GM12874 (cell line): Measurements from ENCODE around the gene TMEM63B.

ENCODE experiments used
- TF ChIP-seq, protein P1 (sequence below): IDR thresholded peaks from 2 replicates; pipeline ENCODE4 v1.5.1; 2011; ENCODE audit warnings: low read depth, mild to moderate bottlenecking, control low read depth, low read length, moderate library complexity; ENCODE audit not compliant: insufficient read depth

Gene TMEM63B

DNA sequence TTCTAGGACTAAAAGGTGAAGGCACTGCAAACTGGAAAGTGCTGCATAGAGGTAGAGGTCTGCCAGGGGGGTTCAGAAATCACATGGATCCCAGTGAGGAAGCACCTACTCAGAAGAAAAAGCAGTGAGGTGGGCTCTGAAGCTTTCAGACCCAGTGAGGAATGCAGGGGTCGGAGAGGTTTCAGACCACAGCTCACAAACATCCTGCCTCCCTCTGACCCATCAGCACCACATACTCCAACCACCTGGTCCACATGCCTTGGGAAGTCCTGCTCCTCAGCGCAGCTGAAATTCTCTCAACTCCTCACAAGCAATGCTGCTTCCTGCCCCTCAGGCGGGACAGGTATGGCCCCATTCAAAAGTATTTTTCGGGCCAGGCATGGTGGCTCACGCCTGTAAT is 20.3 kb upstream of the TMEM63B start:
- TF ChIP-seq, protein P1, sequence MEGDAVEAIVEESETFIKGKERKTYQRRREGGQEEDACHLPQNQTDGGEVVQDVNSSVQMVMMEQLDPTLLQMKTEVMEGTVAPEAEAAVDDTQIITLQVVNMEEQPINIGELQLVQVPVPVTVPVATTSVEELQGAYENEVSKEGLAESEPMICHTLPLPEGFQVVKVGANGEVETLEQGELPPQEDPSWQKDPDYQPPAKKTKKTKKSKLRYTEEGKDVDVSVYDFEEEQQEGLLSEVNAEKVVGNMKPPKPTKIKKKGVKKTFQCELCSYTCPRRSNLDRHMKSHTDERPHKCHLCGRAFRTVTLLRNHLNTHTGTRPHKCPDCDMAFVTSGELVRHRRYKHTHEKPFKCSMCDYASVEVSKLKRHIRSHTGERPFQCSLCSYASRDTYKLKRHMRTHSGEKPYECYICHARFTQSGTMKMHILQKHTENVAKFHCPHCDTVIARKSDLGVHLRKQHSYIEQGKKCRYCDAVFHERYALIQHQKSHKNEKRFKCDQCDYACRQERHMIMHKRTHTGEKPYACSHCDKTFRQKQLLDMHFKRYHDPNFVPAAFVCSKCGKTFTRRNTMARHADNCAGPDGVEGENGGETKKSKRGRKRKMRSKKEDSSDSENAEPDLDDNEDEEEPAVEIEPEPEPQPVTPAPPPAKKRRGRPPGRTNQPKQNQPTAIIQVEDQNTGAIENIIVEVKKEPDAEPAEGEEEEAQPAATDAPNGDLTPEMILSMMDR, result no peak

DNA sequence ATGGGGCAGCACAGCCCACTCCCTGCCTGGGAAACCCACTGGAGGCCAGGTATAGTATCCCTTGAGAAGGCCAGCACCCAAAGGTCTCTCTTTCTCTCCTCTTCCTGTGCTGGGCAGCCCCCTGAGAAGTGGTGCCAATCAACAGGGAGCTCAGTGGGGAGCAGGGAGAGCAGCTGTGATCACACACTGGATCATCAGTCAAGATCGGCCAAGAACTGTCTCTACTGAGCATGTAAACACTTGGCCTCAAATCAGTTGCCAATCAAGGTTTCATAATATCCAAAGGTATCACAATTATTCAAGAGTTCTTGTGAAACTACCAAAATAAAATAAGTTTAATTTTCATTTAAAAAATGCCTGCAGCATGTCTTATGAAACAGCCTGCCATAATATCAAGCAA is 18.9 kb upstream of the TMEM63B start:
- TF ChIP-seq, protein P1, result no peak

DNA sequence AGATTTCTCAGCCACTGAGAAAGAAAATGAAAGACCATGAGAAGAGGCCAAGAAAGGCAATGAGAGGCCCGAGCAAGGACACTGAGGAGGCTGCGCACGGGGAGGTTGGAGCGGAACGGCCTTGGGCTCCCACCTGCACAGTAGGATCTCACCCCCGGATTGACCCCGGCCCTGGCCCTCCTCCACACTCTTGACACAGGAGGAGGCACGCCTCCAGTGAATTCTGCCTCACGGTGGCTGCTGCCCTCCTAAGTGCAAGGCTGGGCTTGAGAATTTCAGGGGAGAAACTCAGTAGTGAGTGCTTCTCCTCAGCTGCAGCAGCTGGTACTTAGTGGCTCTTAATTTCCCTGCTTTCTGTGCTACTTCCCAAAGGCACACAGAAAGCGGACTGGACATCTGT is 18.1 kb upstream of the TMEM63B start:
- TF ChIP-seq, protein P1, result no peak

DNA sequence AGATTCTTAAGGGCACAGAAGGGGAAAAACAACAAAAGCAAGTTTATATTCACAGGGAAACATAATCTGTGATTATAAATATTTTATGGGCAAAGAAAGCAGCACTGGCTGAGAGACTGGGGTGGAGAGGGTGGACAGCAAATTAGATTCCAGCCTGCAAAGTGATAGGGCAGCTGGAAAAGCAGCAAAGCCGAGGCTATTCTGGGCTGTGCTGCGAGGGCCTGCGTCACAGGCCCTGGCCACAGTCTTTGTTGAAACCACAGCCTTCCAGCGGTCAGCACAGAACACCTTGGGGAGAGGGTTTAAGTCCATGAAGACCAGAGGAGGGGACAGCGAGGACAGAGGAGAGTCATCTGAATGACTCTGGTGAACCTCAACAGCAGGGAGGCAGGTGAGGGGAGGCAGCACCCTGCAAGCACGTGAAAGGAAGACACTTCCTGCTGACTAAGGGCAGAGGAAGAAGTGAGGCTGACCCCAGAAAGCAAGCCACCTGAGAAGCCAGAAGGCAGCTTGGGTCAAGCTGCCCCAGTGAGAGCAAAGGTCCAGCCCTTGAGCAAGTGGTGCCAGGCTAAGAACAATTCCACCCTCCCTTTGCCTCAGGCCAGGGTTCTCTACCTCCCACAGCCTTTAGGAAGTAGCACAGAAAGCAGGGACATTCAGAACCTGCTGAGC is 17.2 kb upstream of the TMEM63B start:
- TF ChIP-seq, protein P1, result no peak

DNA sequence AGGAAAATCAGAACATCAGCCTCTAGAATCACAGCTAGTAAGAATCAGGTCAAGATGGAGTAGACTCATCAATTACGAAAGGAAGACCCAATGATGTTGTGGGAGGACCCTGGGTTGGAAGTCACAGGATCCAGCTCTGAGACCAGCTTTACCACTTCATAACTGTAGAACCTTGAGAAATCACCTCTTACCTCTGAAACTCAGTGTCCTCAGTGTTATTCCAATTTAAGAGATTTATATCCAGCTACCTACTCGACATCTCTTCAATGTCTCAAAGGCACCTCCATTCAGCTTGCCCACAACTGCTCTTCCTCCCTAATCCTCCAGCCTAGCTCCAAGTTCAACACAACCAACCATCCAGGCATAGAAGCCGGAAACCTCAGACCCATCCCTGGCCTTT is 16.4 kb upstream of the TMEM63B start:
- TF ChIP-seq, protein P1, result no peak

DNA sequence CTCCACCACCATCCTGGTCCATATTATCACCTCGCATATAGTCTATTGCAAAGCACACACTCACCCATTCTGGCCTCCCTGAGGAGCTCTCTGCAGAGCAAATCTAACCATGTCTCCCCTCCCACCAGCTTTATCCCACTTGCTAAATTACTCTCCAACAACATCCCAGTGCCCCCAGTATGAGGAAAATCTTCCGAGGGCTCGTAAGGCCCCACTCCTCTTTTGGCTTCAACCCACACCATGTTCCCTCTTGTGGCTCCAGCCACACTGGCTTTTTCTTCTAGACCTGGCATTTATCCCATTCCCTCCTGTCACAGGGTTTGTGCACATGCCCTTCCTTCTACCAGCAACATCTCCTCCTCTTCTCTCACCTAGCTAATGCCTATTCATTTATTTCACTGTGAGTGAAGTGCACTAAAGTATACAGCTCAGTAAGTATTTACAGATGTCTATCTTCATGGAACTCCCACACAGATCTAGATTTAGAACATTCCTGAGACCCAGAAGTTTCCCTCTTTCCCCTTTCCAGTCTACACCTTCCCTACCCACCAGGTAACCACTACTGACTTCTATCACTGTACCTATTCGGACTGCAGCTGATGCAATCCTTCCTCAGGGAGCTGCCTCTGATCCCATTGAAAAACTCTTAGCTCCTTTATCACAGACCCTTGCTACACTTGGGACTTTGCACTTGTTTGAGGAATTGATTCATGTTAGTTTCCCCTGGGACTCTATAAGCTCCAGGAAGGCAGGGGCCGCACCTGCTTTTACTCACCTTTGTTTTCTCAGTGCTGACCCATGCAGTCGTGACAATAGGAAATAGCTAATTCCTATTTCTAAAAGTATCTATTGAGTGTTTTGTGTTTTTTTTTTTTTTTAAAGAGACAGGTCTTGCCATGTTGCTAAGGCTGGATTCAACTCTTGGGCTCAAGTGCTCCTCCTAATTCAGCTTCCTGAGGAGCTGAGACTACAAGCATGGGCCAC is 15.6 kb upstream of the TMEM63B start:
- TF ChIP-seq, protein P1, result no peak

DNA sequence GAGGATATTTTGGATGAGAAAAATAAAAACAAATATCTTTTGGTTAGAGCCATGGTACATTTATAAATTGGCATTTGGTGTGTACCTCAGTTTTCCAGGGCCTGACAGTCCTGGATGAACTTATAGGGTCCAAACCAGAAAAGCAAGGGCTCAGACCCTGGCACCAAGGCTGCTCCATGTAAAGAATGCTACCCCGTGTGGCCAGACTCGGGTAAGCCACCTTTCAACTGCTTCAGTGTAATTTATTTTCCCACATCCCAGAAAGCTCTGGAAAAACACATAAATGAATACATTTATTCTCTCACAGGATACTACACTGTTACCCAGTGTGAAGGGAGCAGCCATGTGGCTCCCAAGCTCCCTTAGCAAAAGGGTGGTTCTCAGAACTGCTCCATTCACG is 13.9 kb upstream of the TMEM63B start:
- TF ChIP-seq, protein P1, result peak; percentile 24; the same call in 1 of the 2 replicates
